GM23338 (cell line): Measurements from ENCODE around the gene HELZ. TPM values are rescaled to one million over a fixed set of nuclear protein-coding genes. Genes with fewer than 3 reads are reported as not detected.

Experiments
- ATAC-seq: fragments of 200-7000 bp; cut with Tn5 transposase; 3 replicates; pipeline ENCODE4 v1.9.1; 2020
- DNase-seq: peaks from one replicate; pipeline ENCODE4 v3.0.0-alpha.2; 2015; ENCODE audit warnings: low spot score
- H2AFZ ChIP-seq: fragments of 200-600 bp; sonication (generic); 2 replicates; pipeline ENCODE4 v1.8.0; 2016; ENCODE audit warnings: antibody characterized with exemption, mild to moderate bottlenecking, moderate library complexity
- H3F3A ChIP-seq: fragments of 200-600 bp; sonication (generic); replicated peaks from 2 replicates; pipeline ENCODE4 v1.8.0; 2017; ENCODE audit warnings: antibody characterized with exemption, mixed run types, low read depth
- H3K27ac ChIP-seq: fragments of 200-600 bp; sonication (generic); 2 replicates; pipeline ENCODE4 v1.6.1; 2016; ENCODE audit warnings: low read depth
- H3K27me3 ChIP-seq: fragments of 200-600 bp; sonication (generic); 2 replicates; pipeline ENCODE4 v1.8.0; 2016; ENCODE audit warnings: mild to moderate bottlenecking, mixed run types, moderate library complexity; ENCODE audit not compliant: insufficient read depth
- H3K36me3 ChIP-seq: fragments of 200-600 bp; sonication (generic); 2 replicates; pipeline ENCODE4 v1.8.0; 2016; ENCODE audit warnings: mild to moderate bottlenecking; ENCODE audit not compliant: insufficient read depth
- H3K4me1 ChIP-seq: fragments of 200-600 bp; sonication (generic); 2 replicates; pipeline ENCODE4 v1.8.0; 2016; ENCODE audit warnings: mild to moderate bottlenecking, moderate library complexity; ENCODE audit not compliant: insufficient read depth
- H3K4me2 ChIP-seq: fragments of 200-600 bp; sonication (generic); 2 replicates; pipeline ENCODE4 v1.7.1; 2017; ENCODE audit warnings: mixed run types
- H3K4me3 ChIP-seq: fragments of 200-600 bp; sonication (generic); 2 replicates; pipeline ENCODE4 v1.6.1; 2016; ENCODE audit warnings: mixed run types
- H3K79me2 ChIP-seq: fragments of 200-600 bp; sonication (generic); replicated peaks from 2 replicates; pipeline ENCODE4 v1.8.0; 2017; ENCODE audit warnings: mild to moderate bottlenecking; ENCODE audit not compliant: insufficient read depth
- H3K9me2 ChIP-seq: fragments of 200-600 bp; sonication (generic); 2 replicates; pipeline ENCODE4 v1.8.0; 2017; ENCODE audit not compliant: insufficient read depth
- H4K20me1 ChIP-seq: fragments of 200-600 bp; sonication (generic); replicated peaks from 2 replicates; pipeline ENCODE4 v1.8.0; 2017; ENCODE audit warnings: mild to moderate bottlenecking; ENCODE audit not compliant: insufficient read depth
- H3K27ac Mint-ChIP-seq: 2 replicates; pipeline ENCODE4 v1.8.0; 2020; ENCODE audit warnings: inconsistent platforms, mild to moderate bottlenecking, moderate library complexity, mixed read lengths
- H3K27me3 Mint-ChIP-seq: 3 replicates; pipeline ENCODE4 v1.8.0; 2022; ENCODE audit warnings: low read depth, mild to moderate bottlenecking, moderate library complexity, mixed read lengths, inconsistent platforms; ENCODE audit not compliant: insufficient read depth, poor library complexity
- H3K36me3 Mint-ChIP-seq: 3 replicates; pipeline ENCODE4 v1.8.0; 2021; ENCODE audit warnings: low read depth, mild to moderate bottlenecking, inconsistent platforms, moderate library complexity, mixed read lengths
- H3K4me1 Mint-ChIP-seq: 3 replicates; pipeline ENCODE4 v1.8.0; 2020; ENCODE audit warnings: mild to moderate bottlenecking, inconsistent platforms, mixed read lengths
- H3K4me3 Mint-ChIP-seq: 3 replicates; pipeline ENCODE4 v1.8.0; 2021; ENCODE audit warnings: moderate library complexity, mild to moderate bottlenecking, inconsistent platforms, mixed read lengths
- H3K9me3 Mint-ChIP-seq: 3 replicates; pipeline ENCODE4 v1.8.0; 2020; ENCODE audit warnings: moderate library complexity, mild to moderate bottlenecking, inconsistent platforms, mixed read lengths
- CREB1 ChIP-seq: fragments of 250-450 bp; sonication (Bioruptor Pico); IDR thresholded peaks from 2 replicates; pipeline ENCODE4 v1.5.0; 2020; ENCODE audit warnings: low read depth, mild to moderate bottlenecking, moderate library complexity
- CTCF ChIP-seq, 2 experiments: fragments of 200-600 bp in 1 of 2; sonication (generic) in 1 of 2; conservative IDR thresholded peaks; 2 replicates each; pipeline versions ENCODE4 v1.5.1 to v1.6.1; 2016 to 2017; ENCODE audit warnings: antibody characterized with exemption in 2 of 2, low read depth in 2 of 2, mild to moderate bottlenecking in 2 of 2, moderate library complexity in 1 of 2
- STAT1 ChIP-seq: IDR thresholded peaks from one replicate; pipeline ENCODE4 v1.6.1; 2016; ENCODE audit warnings: antibody characterized with exemption; ENCODE audit not compliant: unreplicated experiment
- ZNF331 ChIP-seq: fragments of 250-450 bp; sonication (Bioruptor Pico); IDR thresholded peaks from 2 replicates; pipeline ENCODE4 v1.5.0; 2020; ENCODE audit warnings: low read depth, mild to moderate bottlenecking, moderate library complexity
- polyA plus RNA-seq: library from polyadenylated mRNA; unstranded; fragments of >200 nt; fragmentation: Nextera tagmentation; extraction: Ambion mirVana; gene quantifications from 2 replicates; pipeline ENCODE4 v1.2.1, GENCODE V29; 2016
- total RNA-seq: library from RNA; depleted of rRNA; stranded (reverse); fragments of >200 nt; shearing (Covaris generic); gene quantifications from 2 replicates; pipeline ENCODE4 v1.2.3, GENCODE V29; 2014
- TF ChIP-seq, protein P1 (sequence below): fragments of 250-450 bp; sonication (Bioruptor Pico); IDR thresholded peaks from 2 replicates; pipeline ENCODE4 v1.5.0; 2020; ENCODE audit warnings: mild to moderate bottlenecking, moderate library complexity
- TF ChIP-seq, protein P2 (sequence below): IDR thresholded peaks from 2 replicates; pipeline ENCODE4 v1.6.1; 2016; ENCODE audit warnings: antibody characterized with exemption

Gene HELZ
- total and polyA plus RNA-seq, 2 experiments from 2014 or later, result 38.9 to 62.0 TPM

DNA sequence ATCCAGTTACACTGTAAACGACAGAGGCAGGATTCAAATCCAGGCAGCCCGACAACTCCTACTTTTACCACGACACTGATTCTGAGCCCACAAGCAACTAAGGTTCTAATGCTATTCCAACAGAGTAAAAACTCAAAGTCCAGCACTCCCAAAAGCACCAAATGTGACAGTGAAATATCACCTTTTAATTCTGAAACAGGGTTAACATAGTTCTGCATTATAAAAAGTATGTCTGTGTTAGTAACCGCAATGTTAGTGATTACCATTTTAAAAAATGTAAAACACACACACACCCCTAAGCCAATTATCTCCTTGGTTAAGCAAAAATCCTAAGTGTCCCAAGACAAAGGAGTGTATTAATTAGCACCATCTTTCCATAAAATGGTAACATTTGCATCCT, 19.7 kb downstream of the HELZ start:
- Mint-ChIP-seq H3K36me3 (peaks cover 28% of the 10 kb centered on the region), H3K4me3 (no peak overlapping the region), H3K4me1 (peaks cover 2% of the 10 kb centered on the region), H3K27me3 (no peaks in the 10 kb centered on the region), H3K9me3 (no peaks in the 10 kb centered on the region), H3K27ac (no peak overlapping the region)
- DNase-seq, result no peak
- Histone ChIP-seq H3K4me1 (no peaks in the 10 kb centered on the region), H4K20me1 (peaks cover 17% of the 10 kb centered on the region), H3K79me2 (peaks cover 57% of the 10 kb centered on the region), H3F3A (no peaks in the 10 kb centered on the region), H3K27ac (no peak overlapping the region), H3K4me2 (no peak overlapping the region), H2AFZ (no peak overlapping the region), H3K27me3 (no peaks in the 10 kb centered on the region), H3K9me2 (no peaks in the 10 kb centered on the region), H3K36me3 (no peaks in the 10 kb centered on the region), H3K4me3 (no peak overlapping the region)
- no peak for TF ChIP-seq CREB1
- TF ChIP-seq, protein P1, sequence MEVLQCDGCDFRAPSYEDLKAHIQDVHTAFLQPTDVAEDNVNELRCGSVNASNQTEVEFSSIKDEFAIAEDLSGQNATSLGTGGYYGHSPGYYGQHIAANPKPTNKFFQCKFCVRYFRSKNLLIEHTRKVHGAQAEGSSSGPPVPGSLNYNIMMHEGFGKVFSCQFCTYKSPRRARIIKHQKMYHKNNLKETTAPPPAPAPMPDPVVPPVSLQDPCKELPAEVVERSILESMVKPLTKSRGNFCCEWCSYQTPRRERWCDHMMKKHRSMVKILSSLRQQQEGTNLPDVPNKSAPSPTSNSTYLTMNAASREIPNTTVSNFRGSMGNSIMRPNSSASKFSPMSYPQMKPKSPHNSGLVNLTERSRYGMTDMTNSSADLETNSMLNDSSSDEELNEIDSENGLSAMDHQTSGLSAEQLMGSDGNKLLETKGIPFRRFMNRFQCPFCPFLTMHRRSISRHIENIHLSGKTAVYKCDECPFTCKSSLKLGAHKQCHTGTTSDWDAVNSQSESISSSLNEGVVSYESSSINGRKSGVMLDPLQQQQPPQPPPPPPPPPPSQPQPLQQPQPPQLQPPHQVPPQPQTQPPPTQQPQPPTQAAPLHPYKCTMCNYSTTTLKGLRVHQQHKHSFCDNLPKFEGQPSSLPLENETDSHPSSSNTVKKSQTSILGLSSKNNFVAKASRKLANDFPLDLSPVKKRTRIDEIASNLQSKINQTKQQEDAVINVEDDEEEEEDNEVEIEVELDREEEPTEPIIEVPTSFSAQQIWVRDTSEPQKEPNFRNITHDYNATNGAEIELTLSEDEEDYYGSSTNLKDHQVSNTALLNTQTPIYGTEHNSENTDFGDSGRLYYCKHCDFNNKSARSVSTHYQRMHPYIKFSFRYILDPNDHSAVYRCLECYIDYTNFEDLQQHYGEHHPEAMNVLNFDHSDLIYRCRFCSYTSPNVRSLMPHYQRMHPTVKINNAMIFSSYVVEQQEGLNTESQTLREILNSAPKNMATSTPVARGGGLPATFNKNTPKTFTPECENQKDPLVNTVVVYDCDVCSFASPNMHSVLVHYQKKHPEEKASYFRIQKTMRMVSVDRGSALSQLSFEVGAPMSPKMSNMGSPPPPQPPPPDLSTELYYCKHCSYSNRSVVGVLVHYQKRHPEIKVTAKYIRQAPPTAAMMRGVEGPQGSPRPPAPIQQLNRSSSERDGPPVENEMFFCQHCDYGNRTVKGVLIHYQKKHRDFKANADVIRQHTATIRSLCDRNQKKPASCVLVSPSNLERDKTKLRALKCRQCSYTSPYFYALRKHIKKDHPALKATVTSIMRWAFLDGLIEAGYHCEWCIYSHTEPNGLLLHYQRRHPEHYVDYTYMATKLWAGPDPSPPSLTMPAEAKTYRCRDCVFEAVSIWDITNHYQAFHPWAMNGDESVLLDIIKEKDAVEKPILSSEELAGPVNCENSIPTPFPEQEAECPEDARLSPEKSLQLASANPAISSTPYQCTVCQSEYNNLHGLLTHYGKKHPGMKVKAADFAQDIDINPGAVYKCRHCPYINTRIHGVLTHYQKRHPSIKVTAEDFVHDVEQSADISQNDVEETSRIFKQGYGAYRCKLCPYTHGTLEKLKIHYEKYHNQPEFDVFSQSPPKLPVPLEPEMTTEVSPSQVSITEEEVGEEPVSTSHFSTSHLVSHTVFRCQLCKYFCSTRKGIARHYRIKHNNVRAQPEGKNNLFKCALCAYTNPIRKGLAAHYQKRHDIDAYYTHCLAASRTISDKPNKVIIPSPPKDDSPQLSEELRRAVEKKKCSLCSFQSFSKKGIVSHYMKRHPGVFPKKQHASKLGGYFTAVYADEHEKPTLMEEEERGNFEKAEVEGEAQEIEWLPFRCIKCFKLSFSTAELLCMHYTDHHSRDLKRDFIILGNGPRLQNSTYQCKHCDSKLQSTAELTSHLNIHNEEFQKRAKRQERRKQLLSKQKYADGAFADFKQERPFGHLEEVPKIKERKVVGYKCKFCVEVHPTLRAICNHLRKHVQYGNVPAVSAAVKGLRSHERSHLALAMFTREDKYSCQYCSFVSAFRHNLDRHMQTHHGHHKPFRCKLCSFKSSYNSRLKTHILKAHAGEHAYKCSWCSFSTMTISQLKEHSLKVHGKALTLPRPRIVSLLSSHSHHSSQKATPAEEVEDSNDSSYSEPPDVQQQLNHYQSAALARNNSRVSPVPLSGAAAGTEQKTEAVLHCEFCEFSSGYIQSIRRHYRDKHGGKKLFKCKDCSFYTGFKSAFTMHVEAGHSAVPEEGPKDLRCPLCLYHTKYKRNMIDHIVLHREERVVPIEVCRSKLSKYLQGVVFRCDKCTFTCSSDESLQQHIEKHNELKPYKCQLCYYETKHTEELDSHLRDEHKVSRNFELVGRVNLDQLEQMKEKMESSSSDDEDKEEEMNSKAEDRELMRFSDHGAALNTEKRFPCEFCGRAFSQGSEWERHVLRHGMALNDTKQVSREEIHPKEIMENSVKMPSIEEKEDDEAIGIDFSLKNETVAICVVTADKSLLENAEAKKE (CRISPR knock-in tag), result no peak
- no peak for ATAC-seq

DNA sequence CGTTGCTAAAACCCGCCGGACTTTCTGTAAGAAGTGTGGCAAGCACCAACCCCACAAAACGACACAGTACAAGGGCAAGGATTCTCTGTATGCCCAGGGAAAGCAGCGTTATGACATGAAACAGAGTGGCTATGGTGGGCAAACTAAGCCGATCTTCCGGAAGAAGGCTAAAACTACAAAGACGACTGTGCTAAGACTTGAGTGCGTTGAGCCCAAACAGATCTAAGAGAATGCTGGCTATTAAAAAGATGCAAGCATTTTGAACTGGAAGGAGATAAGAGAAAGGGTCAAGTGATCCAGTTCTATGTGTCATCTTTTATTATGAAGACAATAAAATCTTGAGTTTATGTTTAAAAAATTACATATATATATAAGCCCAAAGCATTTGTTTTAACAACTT, 20.3 kb downstream of the HELZ start:
- Histone ChIP-seq H3K36me3 (no peaks in the 10 kb centered on the region), H3K27ac (no peak overlapping the region), H3K4me1 (no peaks in the 10 kb centered on the region), H3K27me3 (no peaks in the 10 kb centered on the region), H3K79me2 (peaks cover 56% of the 10 kb centered on the region), H3F3A (no peaks in the 10 kb centered on the region), H2AFZ (no peak overlapping the region), H3K4me3 (no peak overlapping the region), H4K20me1 (peaks cover 21% of the 10 kb centered on the region), H3K9me2 (no peaks in the 10 kb centered on the region), H3K4me2 (no peak overlapping the region)
- Mint-ChIP-seq H3K9me3 (no peaks in the 10 kb centered on the region), H3K4me1 (peaks cover 2% of the 10 kb centered on the region), H3K27me3 (no peaks in the 10 kb centered on the region), H3K36me3 (peaks cover 28% of the 10 kb centered on the region), H3K27ac (no peak overlapping the region), H3K4me3 (no peak overlapping the region)
- TF ChIP-seq ZNF331 (CRISPR knock-in tag), result no peak
- no peak for TF ChIP-seq CTCF (conservative IDR thresholded peaks at IDR 0.05; ENCODE audit: low read depth in 2 of 2)
- TF ChIP-seq STAT1, result no peak
- TF ChIP-seq, protein P2, sequence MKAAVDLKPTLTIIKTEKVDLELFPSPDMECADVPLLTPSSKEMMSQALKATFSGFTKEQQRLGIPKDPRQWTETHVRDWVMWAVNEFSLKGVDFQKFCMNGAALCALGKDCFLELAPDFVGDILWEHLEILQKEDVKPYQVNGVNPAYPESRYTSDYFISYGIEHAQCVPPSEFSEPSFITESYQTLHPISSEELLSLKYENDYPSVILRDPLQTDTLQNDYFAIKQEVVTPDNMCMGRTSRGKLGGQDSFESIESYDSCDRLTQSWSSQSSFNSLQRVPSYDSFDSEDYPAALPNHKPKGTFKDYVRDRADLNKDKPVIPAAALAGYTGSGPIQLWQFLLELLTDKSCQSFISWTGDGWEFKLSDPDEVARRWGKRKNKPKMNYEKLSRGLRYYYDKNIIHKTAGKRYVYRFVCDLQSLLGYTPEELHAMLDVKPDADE, result no peak
- no peak for DNase-seq
- ATAC-seq, result no peak
